HG03457 (cell line): ENCODE data around the gene ADPGK.
"Not testable (repeated sequence)": the region's sequence is repeated elsewhere in the genome, so short reads cannot be mapped to it uniquely, and the experiment has no call there.

Source experiments
- ATAC-seq: cut with Tn5 transposase; IDR thresholded peaks from one replicate; pipeline ENCODE4 v1.9.1; 2021; ENCODE audit warnings: moderate number of reproducible peaks; ENCODE audit not compliant: unreplicated experiment

ADPGK gene

GRCh38 chr15:72751751-72752455 is 31.7 kb downstream of the ADPGK start:
- ATAC-seq = no peak

GRCh38 chr15:72749700-72750099 is 33.9 kb downstream of the ADPGK start:
- ATAC-seq = no peak

- no peak for ATAC-seq
Observed at GRCh38 chr15:72740219-72740618, 43.3 kb downstream of the ADPGK start.

- ATAC-seq = no peak
Observed at GRCh38 chr15:72737723-72738122, 45.8 kb downstream of the ADPGK start.

GRCh38 chr15:72737061-72737460 is 46.5 kb downstream of the ADPGK start:
- ATAC-seq = no peak

- ATAC-seq = no peak
Observed at GRCh38 chr15:72735111-72735510, 48.4 kb downstream of the ADPGK start.

GRCh38 chr15:72733941-72734738 is 49.4 kb downstream of the ADPGK start:
- ATAC-seq = no peak

GRCh38 chr15:72732516-72732915 is 51.0 kb downstream of the ADPGK start:
- ATAC-seq = no peak

- ATAC-seq = no peak
Observed at GRCh38 chr15:72732086-72732485, 51.5 kb downstream of the ADPGK start.

GRCh38 chr15:72728821-72729220 is 54.7 kb downstream of the ADPGK start:
- no peak for ATAC-seq

GRCh38 chr15:72728249-72728648 is 55.3 kb downstream of the ADPGK start:
- not testable (repeated sequence) for ATAC-seq

- no peak for ATAC-seq
Observed at GRCh38 chr15:72727154-72727553, 56.4 kb downstream of the ADPGK start.

- ATAC-seq = not testable (repeated sequence)
Observed at GRCh38 chr15:72725851-72726250, 57.7 kb downstream of the ADPGK start.

- ATAC-seq = no peak
Observed at GRCh38 chr15:72725446-72725845, 58.1 kb downstream of the ADPGK start.

GRCh38 chr15:72724028-72724427 is 59.5 kb downstream of the ADPGK start:
- no peak for ATAC-seq

GRCh38 chr15:72722071-72722696 is 61.4 kb downstream of the ADPGK start:
- ATAC-seq = no peak

- ATAC-seq = not testable (repeated sequence)
Observed at GRCh38 chr15:72708551-72709303, 74.8 kb downstream of the ADPGK start.

- ATAC-seq = no peak
Observed at GRCh38 chr15:72706266-72706665, 77.3 kb downstream of the ADPGK start.
